Tibial nerve (tissue), 4 donors: ENCODE measurements around the gene ASTN2.

Experiments used
- CTCF ChIP-seq, 5 experiments: fragments of 200-600 bp in 3 of 5; fragments of 450-650 bp in 2 of 5; sonication (generic) in 3 of 5; IDR thresholded peaks; one replicate each; pipeline ENCODE4 v1.5.1; 2016 to 2019; ENCODE audit warnings: antibody characterized with exemption in 5 of 5, mild to moderate bottlenecking in 3 of 5, moderate library complexity in 2 of 5
- EP300 ChIP-seq, 2 donors: sonication (generic); formaldehyde crosslinking; IDR thresholded peaks; one replicate each; pipeline ENCODE4 v1.6.1; 2017; ENCODE audit warnings: antibody characterized with exemption in 2 of 2, mild to moderate bottlenecking in 1 of 2

GRCh38 chr9:116721944-116722343, 692.9 kb downstream of the ASTN2 start:
- TF ChIP-seq CTCF (IDR thresholded peaks at IDR 0.05) (no peak), EP300 (IDR thresholded peaks at IDR 0.05) (no peak)
